IPS DF 6.9 (cell line): Measurements from ENCODE around the gene KAZN.

Experiments used
- DNase-seq: peaks from one replicate; pipeline ENCODE4 v3.0.0-alpha.2; 2013; ENCODE audit warnings: low read depth, low spot score
- H3K27ac ChIP-seq: one replicate; pipeline ENCODE4 v1.5.1; 2013; ENCODE audit warnings: low read length, control low read depth
- H3K27me3 ChIP-seq: 2 replicates; pipeline ENCODE4 v1.6.1; 2013; ENCODE audit warnings: mild to moderate bottlenecking, low read length; ENCODE audit not compliant: control insufficient read depth, insufficient read depth
- H3K36me3 ChIP-seq: 2 replicates; pipeline ENCODE4 v1.6.1; 2013; ENCODE audit warnings: low read length; ENCODE audit not compliant: control insufficient read depth, insufficient read depth
- H3K4me1 ChIP-seq: 2 replicates; pipeline ENCODE4 v1.6.1; 2013; ENCODE audit warnings: low read length; ENCODE audit not compliant: control insufficient read depth, insufficient read depth
- H3K4me3 ChIP-seq: 2 replicates; pipeline ENCODE4 v1.5.1; 2013; ENCODE audit warnings: mild to moderate bottlenecking, low read length
- H3K9me3 ChIP-seq: 2 replicates; pipeline ENCODE4 v1.6.1; 2013; ENCODE audit warnings: low read length, inconsistent platforms; ENCODE audit not compliant: control insufficient read depth, insufficient read depth
- WGBS: extraction: QIAGEN DNeasy Blood & Tissue Kit; methylation state at CpG from one replicate; pipeline ENCODE4 v1.1.7; 2013; ENCODE audit warnings: mixed read lengths, missing lambda C conversion rate; ENCODE audit not compliant: insufficient read length, insufficient coverage; 5-methylcytosine and 5-hydroxymethylcytosine counted together

Gene KAZN

DNA sequence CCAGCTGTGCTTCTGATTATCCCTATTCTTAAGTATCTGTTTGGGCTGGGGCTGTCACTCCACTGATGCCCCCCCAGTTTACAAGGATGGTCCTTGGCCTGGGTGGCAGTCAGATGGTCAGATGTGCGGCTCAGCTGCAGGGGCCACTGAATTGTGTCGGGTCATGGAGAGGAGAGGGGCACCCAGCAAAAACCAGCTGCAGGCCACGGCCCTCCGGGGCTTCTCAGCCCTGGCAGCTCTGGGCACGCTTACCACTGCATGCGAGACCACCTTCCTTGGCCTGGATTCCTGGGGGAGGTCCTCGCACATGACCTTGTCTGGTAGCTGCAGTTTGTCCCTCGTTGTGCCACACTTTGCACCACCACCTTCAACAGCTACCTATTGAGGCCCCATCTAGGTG is 390.2 kb downstream of the KAZN start:
- Histone ChIP-seq H3K36me3 (no peaks in the 10 kb centered on the region), H3K9me3 (no peaks in the 10 kb centered on the region), H3K27me3 (no peaks in the 10 kb centered on the region), H3K4me1 (no peaks in the 10 kb centered on the region), H3K4me3 (no peak overlapping the region), H3K27ac (no peak overlapping the region)
- no peak for DNase-seq
- no CpG with 5 or more reads among the region's 8 CpGs for WGBS

DNA sequence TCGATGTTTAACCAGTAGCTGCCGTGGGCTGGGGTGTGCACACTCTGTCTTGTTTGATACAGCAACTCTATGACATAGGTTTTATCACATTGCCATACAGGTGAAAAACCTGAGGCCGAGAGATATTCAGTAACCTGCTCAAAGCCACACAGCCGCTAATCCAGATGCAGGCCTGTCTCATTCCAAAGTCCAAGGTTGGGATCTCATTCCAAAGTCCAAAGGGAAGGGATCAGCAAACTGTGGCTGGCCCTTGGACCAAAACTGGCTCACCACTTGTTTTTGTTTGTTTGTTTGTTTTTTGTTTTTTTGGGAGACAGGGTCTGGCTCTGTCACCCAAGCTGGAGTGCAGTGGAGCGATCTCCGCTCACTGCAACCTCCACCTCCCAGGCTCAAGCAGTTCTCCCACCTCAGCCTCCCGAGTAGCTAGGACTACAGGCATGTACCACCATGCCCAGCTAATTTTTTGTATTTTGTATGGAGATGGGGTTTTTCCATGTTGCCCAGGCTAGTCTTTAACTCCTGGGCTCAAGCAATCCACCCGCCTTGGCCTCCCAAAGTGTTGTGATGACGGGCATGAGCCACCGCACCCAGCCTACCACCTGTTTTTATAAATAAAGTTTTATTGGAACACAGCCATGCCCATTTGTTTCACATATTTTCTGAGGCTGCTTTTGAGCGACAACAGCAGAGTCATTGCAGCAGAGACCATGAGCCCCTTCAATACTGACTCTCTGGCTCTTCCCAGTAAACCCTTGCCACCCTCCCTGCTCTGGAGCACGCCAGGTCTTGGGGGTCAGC is 391.6 kb downstream of the KAZN start:
- H3K36me3 ChIP-seq = no peaks in the 10 kb centered on the region
- H3K4me3 ChIP-seq = no peak overlapping the region
- WGBS = no CpG with 5 or more reads among the region's 12 CpGs
- H3K4me1 ChIP-seq = no peaks in the 10 kb centered on the region
- DNase-seq = no peak
- no peaks in the 10 kb centered on the region for H3K9me3 ChIP-seq
- H3K27ac ChIP-seq = no peak overlapping the region
- no peaks in the 10 kb centered on the region for H3K27me3 ChIP-seq

DNA sequence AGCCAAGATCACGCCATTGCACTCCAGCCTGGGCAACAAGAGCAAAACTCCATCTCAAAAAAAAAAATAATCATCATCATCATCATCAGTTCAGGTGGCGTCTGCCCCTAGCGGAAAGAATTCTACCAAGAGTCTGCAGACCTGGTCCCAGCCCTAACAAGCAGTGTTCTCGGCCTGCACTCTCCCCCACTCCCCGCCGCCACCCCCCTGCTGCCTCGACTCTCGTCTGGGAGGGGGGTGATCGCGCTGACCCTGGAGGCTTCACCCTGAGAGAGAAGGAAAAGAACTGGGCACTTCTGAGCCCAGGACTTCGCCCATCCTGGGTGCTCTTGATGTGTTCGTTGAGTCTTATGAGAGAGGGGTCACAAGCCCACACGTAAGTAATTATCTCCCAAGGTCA is 394.9 kb downstream of the KAZN start:
- H3K9me3 ChIP-seq = no peaks in the 10 kb centered on the region
- H3K27me3 ChIP-seq = no peaks in the 10 kb centered on the region
- no peak for DNase-seq
- H3K4me3 ChIP-seq = no peak overlapping the region
- no peak overlapping the region for H3K27ac ChIP-seq
- no peaks in the 10 kb centered on the region for H3K36me3 ChIP-seq
- peaks cover 2% of the 10 kb centered on the region; the same call in 1 of the 2 replicates for H3K4me1 ChIP-seq
- WGBS = no CpG with 5 or more reads among the region's 13 CpGs

DNA sequence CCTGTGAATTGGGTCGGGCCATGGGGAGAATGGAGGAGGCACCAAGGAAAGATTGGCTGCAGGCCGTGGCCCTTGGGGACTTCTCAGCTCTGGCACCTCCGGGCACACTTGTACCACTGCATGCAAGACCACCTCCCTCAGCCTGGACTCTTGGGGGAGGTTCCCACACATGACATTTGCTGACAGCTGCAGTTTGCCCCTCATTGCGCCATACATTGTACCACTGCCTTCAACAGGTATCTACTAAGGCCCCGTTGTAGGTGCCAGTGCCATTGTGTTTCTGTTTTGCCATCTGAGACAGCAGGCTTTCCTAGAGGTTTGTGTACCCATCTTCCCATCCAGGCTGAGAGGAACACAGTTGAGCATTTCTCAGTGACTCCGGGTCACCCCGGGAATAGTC is 395.7 kb downstream of the KAZN start:
- Histone ChIP-seq H3K27ac (no peak overlapping the region), H3K27me3 (no peaks in the 10 kb centered on the region)
- no CpG with 5 or more reads among the region's 7 CpGs for WGBS

DNA sequence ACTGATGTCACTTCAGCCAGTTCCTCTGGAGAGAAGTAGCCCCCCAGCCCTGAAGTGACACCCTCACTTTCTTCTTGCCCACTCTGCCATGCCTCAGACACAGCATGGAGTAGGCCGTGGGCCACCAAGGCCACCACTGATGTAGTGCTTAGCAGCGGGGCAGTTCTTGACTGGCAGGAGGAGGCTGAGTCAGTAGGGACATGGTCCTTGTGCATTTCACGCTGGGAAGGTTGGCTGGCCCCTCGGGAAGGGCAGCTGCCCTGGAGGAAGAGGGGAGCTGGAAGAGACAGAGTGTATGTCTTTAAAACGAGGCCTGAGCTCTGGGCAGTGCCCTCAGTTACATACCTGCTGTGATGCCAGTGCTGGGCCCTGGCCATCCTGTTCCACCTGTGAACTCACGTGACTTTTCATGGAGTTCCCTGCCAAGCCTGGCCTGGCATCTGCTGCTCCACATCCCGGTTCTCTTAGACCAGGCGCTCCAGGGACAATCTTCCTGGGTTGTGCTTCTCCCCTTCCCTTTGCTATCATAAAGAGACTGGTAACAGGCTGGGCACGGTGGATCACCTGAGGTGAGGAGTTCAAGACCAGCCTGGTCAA is 396.5 kb downstream of the KAZN start:
- Histone ChIP-seq H3K9me3 (no peaks in the 10 kb centered on the region), H3K36me3 (no peaks in the 10 kb centered on the region), H3K27ac (no peak overlapping the region), H3K27me3 (no peaks in the 10 kb centered on the region), H3K4me3 (no peak overlapping the region), H3K4me1 (peaks cover 2% of the 10 kb centered on the region; the same call in 1 of the 2 replicates)
- no peak for DNase-seq
- WGBS = no CpG with 5 or more reads among the region's 9 CpGs

More for the DNA sequence above, 395.7 kb downstream of the KAZN start:
- Histone ChIP-seq H3K4me3 (no peak overlapping the region), H3K36me3 (no peaks in the 10 kb centered on the region), H3K9me3 (no peaks in the 10 kb centered on the region), H3K4me1 (peaks cover 2% of the 10 kb centered on the region; the same call in 1 of the 2 replicates)
- DNase-seq = no peak

DNA sequence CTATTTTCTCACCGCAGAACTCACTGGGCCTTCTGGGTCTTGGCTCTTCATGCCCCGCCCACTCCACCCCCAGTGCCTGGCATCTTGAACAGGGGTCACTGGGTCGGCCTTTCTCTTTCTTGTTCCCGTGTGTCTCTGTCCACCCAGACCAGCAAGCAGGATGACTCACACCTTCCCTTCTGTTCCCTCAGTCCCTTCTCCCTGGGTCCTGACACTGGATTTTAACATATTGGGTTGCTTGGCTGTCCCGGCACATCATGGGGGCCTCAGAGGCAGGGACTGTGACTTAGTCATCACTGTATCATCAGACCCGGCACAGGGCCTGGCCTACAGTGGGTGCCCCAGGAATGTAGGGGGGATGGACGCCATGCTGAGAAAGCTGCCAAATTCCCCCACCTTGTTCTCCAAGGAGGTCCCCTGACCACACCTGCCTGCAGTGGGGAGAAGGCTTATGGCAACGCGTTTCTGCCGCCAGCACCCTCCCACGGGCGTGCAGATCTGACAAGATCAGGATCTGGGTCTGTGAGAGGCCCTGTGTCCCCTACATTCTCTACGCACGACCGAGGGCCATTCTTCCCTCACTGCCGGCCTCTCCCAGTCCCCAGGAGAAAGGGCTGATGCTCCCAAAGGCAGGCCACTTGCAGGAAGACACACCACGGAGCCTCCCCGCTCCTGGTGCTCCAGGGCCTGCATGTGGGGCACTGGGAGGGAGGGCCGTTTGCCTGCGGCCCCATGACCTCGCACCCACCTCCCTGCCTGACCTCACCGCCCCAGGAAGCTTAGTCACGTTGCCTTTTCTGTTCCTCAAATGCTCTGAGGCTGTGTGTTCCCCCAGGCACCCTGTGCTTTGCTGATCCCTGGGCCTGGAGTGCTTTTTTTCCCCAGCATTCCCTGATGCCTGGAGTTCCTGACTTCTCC is 397.9 kb downstream of the KAZN start:
- no peak for DNase-seq
- H3K4me3 ChIP-seq = no peak overlapping the region
- no peaks in the 10 kb centered on the region for H3K36me3 ChIP-seq
- WGBS = no CpG with 5 or more reads among the region's 23 CpGs
- peaks cover 2% of the 10 kb centered on the region; the same call in 1 of the 2 replicates for H3K4me1 ChIP-seq
- H3K9me3 ChIP-seq = no peaks in the 10 kb centered on the region
- no peaks in the 10 kb centered on the region for H3K27me3 ChIP-seq
- no peak overlapping the region for H3K27ac ChIP-seq

DNA sequence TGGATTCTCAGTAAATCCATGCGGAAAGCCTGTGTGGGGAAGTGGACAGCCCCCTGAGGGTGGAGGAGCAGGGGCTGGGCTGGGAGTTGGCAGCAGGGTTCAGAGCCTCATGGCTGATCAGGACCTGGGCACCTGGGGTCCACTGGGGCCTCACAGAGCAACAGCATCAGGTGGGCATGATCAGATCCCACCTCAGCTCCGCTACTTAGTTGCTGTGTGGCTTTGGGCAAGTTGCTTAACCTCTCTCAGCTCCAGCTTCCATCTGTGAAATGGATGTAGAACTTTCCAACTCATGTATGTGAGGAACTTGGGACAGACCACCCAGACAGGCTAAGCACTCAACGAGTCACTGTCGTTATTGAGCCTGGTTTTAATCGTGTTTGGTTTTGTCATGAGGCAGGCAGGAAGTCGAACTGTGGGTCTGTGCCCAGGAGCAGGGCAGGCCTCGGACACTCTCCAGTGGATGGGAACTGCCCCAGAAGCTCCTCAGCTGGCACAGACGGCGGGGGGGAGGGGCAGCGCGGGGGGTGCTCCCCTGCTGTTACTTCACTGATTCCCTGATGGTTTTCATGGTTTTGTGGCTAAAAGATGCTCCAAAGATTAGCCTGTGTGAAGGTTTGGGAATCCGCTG is 399.3 kb downstream of the KAZN start:
- Histone ChIP-seq H3K36me3 (no peaks in the 10 kb centered on the region), H3K4me3 (no peak overlapping the region), H3K4me1 (peaks cover 2% of the 10 kb centered on the region; the same call in 1 of the 2 replicates), H3K27ac (no peak overlapping the region), H3K27me3 (no peaks in the 10 kb centered on the region), H3K9me3 (no peaks in the 10 kb centered on the region)
- WGBS = no CpG with 5 or more reads among the region's 12 CpGs
- DNase-seq = no peak

DNA sequence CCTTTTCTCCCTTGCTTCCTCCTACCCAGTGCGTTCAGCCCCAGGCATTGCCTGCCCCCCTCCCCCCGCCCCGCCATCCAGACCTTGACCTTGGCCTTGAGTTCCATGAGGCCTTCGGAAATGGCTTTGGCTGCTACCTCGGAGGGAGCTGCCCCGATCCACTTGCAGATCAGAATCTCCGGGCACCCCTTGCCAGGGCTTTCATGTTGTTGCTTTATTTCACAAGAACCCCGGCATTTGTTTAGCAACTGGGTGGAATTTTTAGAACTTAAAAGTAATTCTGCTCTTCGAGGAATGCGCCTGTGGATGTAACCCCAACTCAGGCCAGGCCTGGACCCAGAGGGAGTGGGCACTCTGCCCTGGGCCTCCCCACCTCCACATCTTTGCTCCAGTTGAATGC is 401.0 kb downstream of the KAZN start:
- Histone ChIP-seq H3K9me3 (no peaks in the 10 kb centered on the region), H3K4me1 (peaks cover 2% of the 10 kb centered on the region; the same call in 1 of the 2 replicates), H3K27me3 (no peaks in the 10 kb centered on the region), H3K27ac (no peak overlapping the region), H3K36me3 (no peaks in the 10 kb centered on the region), H3K4me3 (no peak overlapping the region)
- no peak for DNase-seq
- WGBS = no CpG with 5 or more reads among the region's 10 CpGs

DNA sequence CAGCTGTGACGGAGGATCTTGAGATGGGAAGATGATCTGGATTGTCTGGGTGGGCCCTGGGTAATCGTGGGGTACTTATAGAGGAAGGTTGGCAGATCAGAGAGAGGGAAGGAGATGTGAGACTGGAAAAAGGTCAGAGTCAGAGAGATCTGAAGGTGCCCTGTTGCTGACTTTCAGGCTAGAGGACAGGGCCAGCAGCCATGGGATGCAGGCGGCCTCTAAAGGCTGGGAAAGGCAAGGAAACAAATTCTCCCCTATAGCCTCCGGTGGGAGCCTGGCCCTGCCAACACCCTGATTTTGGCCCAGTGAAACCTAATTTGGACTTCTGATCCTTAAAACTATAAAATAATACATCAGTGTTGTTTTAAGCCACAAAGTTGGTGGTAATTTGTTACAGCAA is 401.5 kb downstream of the KAZN start:
- Histone ChIP-seq H3K27me3 (no peaks in the 10 kb centered on the region), H3K4me1 (peaks cover 2% of the 10 kb centered on the region; the same call in 1 of the 2 replicates), H3K27ac (no peak overlapping the region), H3K9me3 (no peaks in the 10 kb centered on the region), H3K4me3 (no peak overlapping the region), H3K36me3 (no peaks in the 10 kb centered on the region)
- no CpG with 5 or more reads among the region's 4 CpGs for whole genome bisulfite sequencing
- no peak for DNase-seq

DNA sequence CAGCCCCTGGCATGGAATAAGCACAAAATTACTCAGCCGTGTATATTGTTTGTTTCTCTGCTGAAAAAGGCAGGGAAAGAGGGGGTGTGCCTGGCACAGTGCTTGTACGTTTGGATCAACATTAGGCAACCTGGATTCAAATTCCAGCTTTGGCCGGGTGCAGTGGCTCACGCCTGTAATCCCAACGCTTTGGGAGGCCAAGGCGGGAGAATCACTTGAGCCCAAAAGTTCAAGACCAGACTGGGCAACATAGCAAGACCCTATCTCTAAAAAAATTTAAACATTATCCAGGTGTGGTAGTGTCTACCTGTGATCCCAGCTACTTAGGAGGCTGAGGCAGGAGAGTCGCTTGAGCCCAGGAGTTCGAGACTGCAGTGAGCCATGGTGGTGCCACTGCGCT is 402.2 kb downstream of the KAZN start:
- Histone ChIP-seq H3K36me3 (no peaks in the 10 kb centered on the region), H3K9me3 (no peaks in the 10 kb centered on the region), H3K4me1 (peaks cover 2% of the 10 kb centered on the region; the same call in 1 of the 2 replicates), H3K27me3 (no peaks in the 10 kb centered on the region), H3K4me3 (no peak overlapping the region), H3K27ac (no peak overlapping the region)
- no CpG with 5 or more reads among the region's 9 CpGs for WGBS
- no peak for DNase-seq
